Muscle layer of colon (tissue), 2 donors: ENCODE data around the gene FMNL2.

ENCODE experiments used
- H3K27ac ChIP-seq: one replicate; pipeline ENCODE4 v1.7.0; 2013; ENCODE audit warnings: low read depth, mild to moderate bottlenecking, low read length, moderate library complexity
- H3K27me3 ChIP-seq, 2 donors: one replicate each; pipeline ENCODE4 v1.7.0; 2013; ENCODE audit warnings: low read length in 2 of 2, mild to moderate bottlenecking in 2 of 2; ENCODE audit not compliant: insufficient read depth in 2 of 2, control insufficient read depth in 1 of 2
- H3K36me3 ChIP-seq: one replicate; pipeline ENCODE4 v1.7.0; 2013; ENCODE audit warnings: mild to moderate bottlenecking, low read length; ENCODE audit not compliant: insufficient read depth
- H3K4me1 ChIP-seq: one replicate; pipeline ENCODE4 v1.7.0; 2013; ENCODE audit warnings: mild to moderate bottlenecking, low read length; ENCODE audit not compliant: insufficient read depth
- H3K4me3 ChIP-seq, 2 donors: one replicate each; pipeline ENCODE4 v1.7.0; 2013; ENCODE audit warnings: low read length in 2 of 2, low read depth in 1 of 2, mild to moderate bottlenecking in 1 of 2, moderate library complexity in 1 of 2
- H3K9ac ChIP-seq: one replicate; pipeline ENCODE4 v1.7.0; 2013; ENCODE audit warnings: low read length
- H3K9me3 ChIP-seq: one replicate; pipeline ENCODE4 v1.7.0; 2013; ENCODE audit warnings: mild to moderate bottlenecking, low read length
- donor health status: abdominal sarcoma.
- donor health status: Adenocarcinoma of cecum.

Gene FMNL2

GRCh38 chr2:152638056-152638455 lies 303.1 kb downstream of the FMNL2 start:
- H3K27ac ChIP-seq = no peak overlapping the region
- no peaks in the 10 kb centered on the region for H3K9me3 ChIP-seq
- H3K36me3 ChIP-seq = peaks cover 55% of the 10 kb centered on the region
- no peak overlapping the region for H3K4me3 ChIP-seq
- H3K4me1 ChIP-seq = peaks cover 7% of the 10 kb centered on the region
- no peaks in the 10 kb centered on the region for H3K27me3 ChIP-seq
- H3K9ac ChIP-seq = no peak overlapping the region

- peaks cover 55% of the 10 kb centered on the region for H3K36me3 ChIP-seq
- H3K9me3 ChIP-seq = no peaks in the 10 kb centered on the region
- H3K4me3 ChIP-seq = no peak overlapping the region
- no peaks in the 10 kb centered on the region for H3K27me3 ChIP-seq
- H3K9ac ChIP-seq = no peak overlapping the region
- no peak overlapping the region for H3K27ac ChIP-seq
- H3K4me1 ChIP-seq = peaks cover 7% of the 10 kb centered on the region
Measured at GRCh38 chr2:152638590-152638989, 303.6 kb downstream of the FMNL2 start.

GRCh38 chr2:152644189-152644873 lies 309.4 kb downstream of the FMNL2 start:
- Histone ChIP-seq H3K4me1 (peaks cover 20% of the 10 kb centered on the region), H3K4me3 (no peak overlapping the region), H3K9ac (no peak overlapping the region), H3K36me3 (peaks cover 29% of the 10 kb centered on the region), H3K27me3 (no peaks in the 10 kb centered on the region), H3K27ac (no peak overlapping the region), H3K9me3 (no peaks in the 10 kb centered on the region)

- Histone ChIP-seq H3K36me3 (peaks cover 13% of the 10 kb centered on the region), H3K27me3 (no peaks in the 10 kb centered on the region), H3K9ac (no peak overlapping the region), H3K4me1 (peaks cover 20% of the 10 kb centered on the region), H3K9me3 (no peaks in the 10 kb centered on the region), H3K27ac (no peak overlapping the region), H3K4me3 (no peak overlapping the region)
Measured at GRCh38 chr2:152646264-152646663, 311.3 kb downstream of the FMNL2 start.

GRCh38 chr2:152646775-152647174 lies 311.8 kb downstream of the FMNL2 start:
- Histone ChIP-seq H3K27me3 (no peaks in the 10 kb centered on the region), H3K4me1 (peaks cover 20% of the 10 kb centered on the region), H3K4me3 (no peak overlapping the region), H3K9ac (no peak overlapping the region), H3K36me3 (peaks cover 9% of the 10 kb centered on the region), H3K27ac (peak overlapping the region; percentile 19), H3K9me3 (no peaks in the 10 kb centered on the region)

GRCh38 chr2:152647552-152647951 lies 312.6 kb downstream of the FMNL2 start:
- Histone ChIP-seq H3K4me3 (no peak overlapping the region), H3K4me1 (peaks cover 20% of the 10 kb centered on the region), H3K36me3 (peaks cover 9% of the 10 kb centered on the region), H3K27me3 (no peaks in the 10 kb centered on the region), H3K9me3 (no peaks in the 10 kb centered on the region), H3K9ac (no peak overlapping the region), H3K27ac (peak overlapping the region; percentile 32)

- peaks cover 20% of the 10 kb centered on the region for H3K4me1 ChIP-seq
- peaks cover 10% of the 10 kb centered on the region for H3K36me3 ChIP-seq
- H3K4me3 ChIP-seq = no peak overlapping the region
- H3K27me3 ChIP-seq = no peaks in the 10 kb centered on the region
- peak overlapping the region; percentile 32 for H3K27ac ChIP-seq
- H3K9me3 ChIP-seq = no peaks in the 10 kb centered on the region
- H3K9ac ChIP-seq = no peak overlapping the region
Measured at GRCh38 chr2:152648336-152648735, 313.4 kb downstream of the FMNL2 start.

GRCh38 chr2:152649997-152650396 lies 315.0 kb downstream of the FMNL2 start:
- peaks cover 20% of the 10 kb centered on the region for H3K4me1 ChIP-seq
- no peak overlapping the region for H3K27ac ChIP-seq
- peaks cover 8% of the 10 kb centered on the region for H3K36me3 ChIP-seq
- H3K27me3 ChIP-seq = no peaks in the 10 kb centered on the region
- no peak overlapping the region for H3K9ac ChIP-seq
- H3K9me3 ChIP-seq = no peaks in the 10 kb centered on the region
- H3K4me3 ChIP-seq = no peak overlapping the region

- peaks cover 20% of the 10 kb centered on the region for H3K4me1 ChIP-seq
Measured at GRCh38 chr2:152650768-152651371, 315.9 kb downstream of the FMNL2 start.

GRCh38 chr2:152651834-152652233 lies 316.9 kb downstream of the FMNL2 start:
- no peak overlapping the region for H3K4me3 ChIP-seq
- peaks cover 14% of the 10 kb centered on the region for H3K4me1 ChIP-seq
- H3K9ac ChIP-seq = no peak overlapping the region
- H3K9me3 ChIP-seq = no peaks in the 10 kb centered on the region
- peaks cover 16% of the 10 kb centered on the region for H3K36me3 ChIP-seq
- no peak overlapping the region for H3K27ac ChIP-seq
- H3K27me3 ChIP-seq = no peaks in the 10 kb centered on the region

More at GRCh38 chr2:152650768-152651371, 315.9 kb downstream of the FMNL2 start:
- H3K27me3 ChIP-seq = no peaks in the 10 kb centered on the region
- no peak overlapping the region for H3K9ac ChIP-seq
- H3K27ac ChIP-seq = no peak overlapping the region
- H3K4me3 ChIP-seq = no peak overlapping the region
- H3K9me3 ChIP-seq = no peaks in the 10 kb centered on the region
- peaks cover 8% of the 10 kb centered on the region for H3K36me3 ChIP-seq

GRCh38 chr2:152655880-152656279 lies 320.9 kb downstream of the FMNL2 start:
- no peaks in the 10 kb centered on the region for H3K9me3 ChIP-seq
- no peak overlapping the region for H3K9ac ChIP-seq
- H3K36me3 ChIP-seq = peaks cover 51% of the 10 kb centered on the region
- H3K27ac ChIP-seq = no peak overlapping the region
- H3K27me3 ChIP-seq = no peaks in the 10 kb centered on the region
- H3K4me3 ChIP-seq = no peak overlapping the region
- no peaks in the 10 kb centered on the region for H3K4me1 ChIP-seq

- Histone ChIP-seq H3K4me3 (no peak overlapping the region), H3K36me3 (peaks cover 62% of the 10 kb centered on the region), H3K9ac (no peak overlapping the region), H3K9me3 (no peaks in the 10 kb centered on the region), H3K27me3 (no peaks in the 10 kb centered on the region), H3K4me1 (no peaks in the 10 kb centered on the region), H3K27ac (no peak overlapping the region)
Measured at GRCh38 chr2:152657043-152657442, 322.1 kb downstream of the FMNL2 start.
